ENCODE measurements around the gene TRPM6. TPM values are rescaled to one million over a fixed set of nuclear protein-coding genes. Genes with fewer than 3 reads are reported as not detected.
A peak's percentile ranks its signal among the peaks of the same experiment; 100 is the strongest.

The TRPM6 gene
- total RNA-seq, 1 experiment from 2014 or later, result not detected

DNA sequence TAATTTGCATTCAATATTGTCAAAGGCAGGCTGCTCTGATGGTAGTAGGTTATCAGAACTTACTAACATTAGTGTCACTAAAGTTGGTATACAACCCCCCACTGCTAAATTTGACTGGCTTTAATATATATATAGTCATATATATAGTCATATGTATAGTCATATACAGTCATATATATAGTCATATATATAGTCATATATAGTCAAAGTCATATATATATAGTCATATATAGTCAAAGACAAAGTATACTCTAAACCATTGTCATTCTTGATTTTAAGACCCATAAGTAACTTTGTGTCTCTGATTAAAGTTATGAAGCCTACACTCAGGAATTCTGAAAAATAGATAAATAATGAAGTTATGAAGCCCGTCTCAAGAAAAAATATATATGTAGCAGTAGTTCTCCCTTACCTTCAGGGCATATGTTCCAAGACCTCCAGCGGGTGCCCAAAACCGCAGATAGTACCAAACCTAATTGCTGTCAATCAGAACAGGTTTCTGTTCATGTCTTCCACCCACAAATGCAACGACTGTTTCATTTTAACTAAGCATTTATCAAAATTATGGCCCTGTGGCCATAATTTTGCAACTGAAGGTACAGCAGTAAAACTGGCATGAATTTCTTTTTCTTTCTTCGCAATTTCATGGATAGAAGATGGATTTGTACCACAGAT is 40.1 kb downstream of the TRPM6 start:
- intact Hi-C loops (cut with micrococcal nuclease), result no loop called here
- no peak overlapping the region for H3K9ac ChIP-seq (ENCODE audit: low read length)
- no peaks in the 10 kb centered on the region for H3K9me3 ChIP-seq (ENCODE audit: low read length)
- H3K27me3 ChIP-seq (ENCODE audit: low read length), result no peaks in the 10 kb centered on the region
- H3F3A ChIP-seq (ENCODE audit: low read length, unreplicated experiment), result no peaks in the 10 kb centered on the region
- no peaks in the 10 kb centered on the region for H3K9me2 ChIP-seq (replicated peaks; ENCODE audit: low read length)
- H3K4me1 ChIP-seq (ENCODE audit: insufficient read depth, low read length), result no peaks in the 10 kb centered on the region
- DNase-seq, result no peak
- no peak overlapping the region for H2AFZ ChIP-seq (ENCODE audit: low read length)
- H4K20me1 ChIP-seq (ENCODE audit: low read length), result no peaks in the 10 kb centered on the region
- CTCF ChIA-PET, result no interaction called here
- POLR2A ChIA-PET (ENCODE audit: unreplicated experiment), result no interaction called here
- H3K27ac ChIP-seq (ENCODE audit: low read length), result no peak overlapping the region
- TF ChIP-seq EZH2phosphoT487 (IDR thresholded peaks at IDR 0.05; ENCODE audit: borderline replicate concordance, low read length), result no peak
- TF ChIP-seq EZH2 (IDR thresholded peaks at IDR 0.05; ENCODE audit: low read length, unreplicated experiment), result no peak
- TF ChIP-seq, protein P1, sequence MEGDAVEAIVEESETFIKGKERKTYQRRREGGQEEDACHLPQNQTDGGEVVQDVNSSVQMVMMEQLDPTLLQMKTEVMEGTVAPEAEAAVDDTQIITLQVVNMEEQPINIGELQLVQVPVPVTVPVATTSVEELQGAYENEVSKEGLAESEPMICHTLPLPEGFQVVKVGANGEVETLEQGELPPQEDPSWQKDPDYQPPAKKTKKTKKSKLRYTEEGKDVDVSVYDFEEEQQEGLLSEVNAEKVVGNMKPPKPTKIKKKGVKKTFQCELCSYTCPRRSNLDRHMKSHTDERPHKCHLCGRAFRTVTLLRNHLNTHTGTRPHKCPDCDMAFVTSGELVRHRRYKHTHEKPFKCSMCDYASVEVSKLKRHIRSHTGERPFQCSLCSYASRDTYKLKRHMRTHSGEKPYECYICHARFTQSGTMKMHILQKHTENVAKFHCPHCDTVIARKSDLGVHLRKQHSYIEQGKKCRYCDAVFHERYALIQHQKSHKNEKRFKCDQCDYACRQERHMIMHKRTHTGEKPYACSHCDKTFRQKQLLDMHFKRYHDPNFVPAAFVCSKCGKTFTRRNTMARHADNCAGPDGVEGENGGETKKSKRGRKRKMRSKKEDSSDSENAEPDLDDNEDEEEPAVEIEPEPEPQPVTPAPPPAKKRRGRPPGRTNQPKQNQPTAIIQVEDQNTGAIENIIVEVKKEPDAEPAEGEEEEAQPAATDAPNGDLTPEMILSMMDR (conservative IDR thresholded peaks at IDR 0.05; ENCODE audit: low read depth, low read length), result no peak
- no peak overlapping the region for H3K4me3 ChIP-seq (ENCODE audit: low read length)
- H3K4me2 ChIP-seq (ENCODE audit: low read length), result no peak overlapping the region
- no peak for ATAC-seq
- no peaks in the 10 kb centered on the region for H3K79me2 ChIP-seq (ENCODE audit: low read length)
- no peaks in the 10 kb centered on the region for H3K36me3 ChIP-seq (ENCODE audit: low read depth, low read length)
- BruUV-seq (replicated peaks), result no TSS peak

DNA sequence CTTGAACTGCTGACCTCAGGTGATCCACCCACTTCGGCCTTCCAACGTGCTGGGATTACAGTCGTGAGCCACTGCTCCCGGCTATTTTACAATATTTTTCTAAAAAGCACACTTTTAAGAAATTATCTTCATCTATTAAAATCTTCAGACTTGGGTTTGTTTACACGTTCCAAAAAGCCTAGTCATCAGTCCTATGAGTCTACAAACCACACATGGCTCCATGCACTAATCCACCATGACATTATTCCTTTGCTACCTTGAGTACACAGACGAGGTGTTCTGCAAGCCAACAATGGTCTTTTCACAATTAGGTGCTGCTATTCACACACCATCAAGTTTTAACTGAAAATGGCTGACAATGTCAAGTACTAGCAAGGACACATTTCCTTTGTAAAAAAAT is 41.0 kb downstream of the TRPM6 start:
- no peaks in the 10 kb centered on the region for H3F3A ChIP-seq (ENCODE audit: low read length, unreplicated experiment)
- POLR2A ChIA-PET (ENCODE audit: unreplicated experiment), result no interaction called here

DNA sequence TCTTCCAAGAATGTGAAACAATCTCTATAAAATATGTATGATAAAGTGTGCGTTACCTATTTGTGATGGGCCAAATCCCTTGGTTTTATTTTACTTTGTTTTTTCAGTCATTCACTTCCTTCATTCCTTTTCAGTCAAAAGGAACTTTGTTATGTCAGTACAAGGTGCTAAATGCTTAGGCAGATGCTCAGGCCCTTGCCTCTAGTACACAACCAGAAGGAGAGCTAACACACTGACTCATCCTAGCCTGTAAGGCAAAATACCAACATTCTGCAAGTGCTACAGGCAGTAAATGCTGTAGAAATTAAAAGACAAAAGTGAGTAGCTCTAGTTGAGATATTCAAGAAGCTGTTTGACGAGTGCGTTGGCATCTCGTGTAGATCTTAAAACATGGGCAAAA is 49.4 kb downstream of the TRPM6 start:
- Histone ChIP-seq H3K4me3 (ENCODE audit: low read length) (no peak overlapping the region), H2AFZ (ENCODE audit: low read length) (no peak overlapping the region), H3K79me2 (ENCODE audit: low read length) (no peaks in the 10 kb centered on the region), H3K9ac (ENCODE audit: low read length) (no peak overlapping the region), H3K4me2 (ENCODE audit: low read length) (no peak overlapping the region), H3K4me1 (ENCODE audit: insufficient read depth, low read length) (no peaks in the 10 kb centered on the region), H3K27me3 (ENCODE audit: low read length) (0 out of 2 replicates have a peak, but pooled peaks cover 13% of the 10 kb centered on the region), H3K27ac (ENCODE audit: low read length) (no peak overlapping the region), H3F3A (ENCODE audit: low read length, unreplicated experiment) (no peaks in the 10 kb centered on the region), H3K9me3 (ENCODE audit: low read length) (no peaks in the 10 kb centered on the region), H3K36me3 (ENCODE audit: low read depth, low read length) (no peaks in the 10 kb centered on the region), H4K20me1 (ENCODE audit: low read length) (no peaks in the 10 kb centered on the region), H3K9me2 (replicated peaks; ENCODE audit: low read length) (no peaks in the 10 kb centered on the region)
- no TSS peak for BruUV-seq (replicated peaks)
- POLR2A ChIA-PET (ENCODE audit: unreplicated experiment), result no interaction called here
- ATAC-seq (no peak), DNase-seq (peak; percentile 4)
- CTCF ChIA-PET, result no interaction called here
- TF ChIP-seq EZH2 (IDR thresholded peaks at IDR 0.05; ENCODE audit: low read length, unreplicated experiment), result no peak
- no peak for TF ChIP-seq EZH2phosphoT487 (IDR thresholded peaks at IDR 0.05; ENCODE audit: borderline replicate concordance, low read length)
- TF ChIP-seq, protein P1 (conservative IDR thresholded peaks at IDR 0.05; ENCODE audit: low read depth, low read length), result no peak
- intact Hi-C loops (cut with micrococcal nuclease), result no loop called here

More for the DNA sequence above, 41.0 kb downstream of the TRPM6 start:
- intact Hi-C loops (cut with micrococcal nuclease), result no loop called here
- Histone ChIP-seq H3K4me2 (ENCODE audit: low read length) (no peak overlapping the region), H2AFZ (ENCODE audit: low read length) (no peak overlapping the region), H3K4me1 (ENCODE audit: insufficient read depth, low read length) (no peaks in the 10 kb centered on the region), H3K4me3 (ENCODE audit: low read length) (no peak overlapping the region), H3K9ac (ENCODE audit: low read length) (no peak overlapping the region), H3K27ac (ENCODE audit: low read length) (no peak overlapping the region), H3K9me3 (ENCODE audit: low read length) (no peaks in the 10 kb centered on the region), H3K9me2 (replicated peaks; ENCODE audit: low read length) (no peaks in the 10 kb centered on the region), H3K79me2 (ENCODE audit: low read length) (no peaks in the 10 kb centered on the region), H3K36me3 (ENCODE audit: low read depth, low read length) (no peaks in the 10 kb centered on the region), H4K20me1 (ENCODE audit: low read length) (no peaks in the 10 kb centered on the region), H3K27me3 (ENCODE audit: low read length) (no peaks in the 10 kb centered on the region)
- CTCF ChIA-PET, result no interaction called here
- DNase-seq, result peak; percentile 35
- TF ChIP-seq, protein P1 (conservative IDR thresholded peaks at IDR 0.05; ENCODE audit: low read depth, low read length), result no peak
- no peak for TF ChIP-seq EZH2 (IDR thresholded peaks at IDR 0.05; ENCODE audit: low read length, unreplicated experiment)
- TF ChIP-seq EZH2phosphoT487 (IDR thresholded peaks at IDR 0.05; ENCODE audit: borderline replicate concordance, low read length), result no peak
- no TSS peak for BruUV-seq (replicated peaks)
- ATAC-seq, result no peak

All from PC-3 (cell line).